Inferior parietal cortex (tissue), 1 donor: ENCODE results near the gene REN.

ENCODE experiments used
- DNase-seq: peaks from one replicate; pipeline ENCODE4 v3.0.0-alpha.2; 2016; ENCODE audit errors: extremely low spot score

The REN gene

GRCh38 chr1:204108312-204109141 lies 57.6 kb downstream of the REN start:
- no peak for DNase-seq

GRCh38 chr1:204107892-204108291 lies 58.2 kb downstream of the REN start:
- no peak for DNase-seq

- no peak for DNase-seq
These were observed 59.3 kb downstream of the REN start for GRCh38 chr1:204106825-204107224.

- no peak for DNase-seq
These were observed 61.0 kb downstream of the REN start for GRCh38 chr1:204105131-204105515.
